ENCODE results near the gene ZNF341.
"Not testable (repeated sequence)": the region's sequence is repeated elsewhere in the genome, so short reads cannot be mapped to it uniquely, and the experiment has no call there.

DNA sequence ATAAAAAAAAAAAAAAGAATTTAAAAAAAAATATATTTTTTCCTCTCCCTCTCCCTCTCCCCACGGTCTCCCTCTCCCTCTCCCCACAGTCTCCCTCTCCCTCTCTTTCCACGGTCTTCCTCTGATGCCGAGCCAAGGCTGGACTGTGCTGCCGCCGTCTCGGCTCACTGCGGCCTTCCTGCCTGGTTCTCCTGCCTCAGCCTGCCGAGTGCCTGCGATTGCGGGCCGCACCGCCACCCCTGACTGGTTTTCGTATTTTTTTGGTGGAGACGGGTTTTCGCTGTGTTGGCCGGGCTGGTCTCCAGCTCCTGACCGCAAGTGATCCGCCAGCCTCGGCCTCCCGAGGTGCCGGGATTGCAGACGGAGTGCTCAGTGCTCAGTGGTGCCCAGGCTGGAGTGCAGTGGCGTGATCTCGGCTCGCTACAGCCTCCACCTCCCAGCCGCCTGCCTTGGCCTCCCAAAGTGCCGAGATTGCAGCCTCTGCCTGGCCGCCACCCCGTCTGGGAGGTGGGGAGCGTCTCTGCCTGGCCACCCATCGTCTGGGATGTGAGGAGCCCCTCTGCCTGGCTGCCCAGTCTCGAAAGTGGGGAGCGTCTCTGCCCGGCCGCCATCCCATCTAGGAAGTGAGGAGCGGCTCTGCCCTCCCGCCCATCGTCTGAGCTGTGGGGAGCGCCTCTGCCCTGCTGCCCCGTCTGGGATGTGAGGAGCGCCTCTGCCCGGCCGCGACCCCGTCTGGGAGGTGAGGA is 30.9 kb upstream of the ZNF341 start:
- not testable (repeated sequence) for TF ChIP-seq CTCF, EP300, POLR2AphosphoS5, POLR2A (IDR thresholded peaks at IDR 0.05)
